DMS79 treated with DMSO at 0.1 percent for 48 hours (cell line): ENCODE data around the gene PCK1.

Experiments
- DNase-seq: peaks from one replicate; lab custom pipeline; 2025; lab: John Stamatoyannopoulos, UW

PCK1 gene

GRCh38 chr20:57536120-57536708, 24.7 kb upstream of the PCK1 start:
- no peak for DNase-seq

DNA sequence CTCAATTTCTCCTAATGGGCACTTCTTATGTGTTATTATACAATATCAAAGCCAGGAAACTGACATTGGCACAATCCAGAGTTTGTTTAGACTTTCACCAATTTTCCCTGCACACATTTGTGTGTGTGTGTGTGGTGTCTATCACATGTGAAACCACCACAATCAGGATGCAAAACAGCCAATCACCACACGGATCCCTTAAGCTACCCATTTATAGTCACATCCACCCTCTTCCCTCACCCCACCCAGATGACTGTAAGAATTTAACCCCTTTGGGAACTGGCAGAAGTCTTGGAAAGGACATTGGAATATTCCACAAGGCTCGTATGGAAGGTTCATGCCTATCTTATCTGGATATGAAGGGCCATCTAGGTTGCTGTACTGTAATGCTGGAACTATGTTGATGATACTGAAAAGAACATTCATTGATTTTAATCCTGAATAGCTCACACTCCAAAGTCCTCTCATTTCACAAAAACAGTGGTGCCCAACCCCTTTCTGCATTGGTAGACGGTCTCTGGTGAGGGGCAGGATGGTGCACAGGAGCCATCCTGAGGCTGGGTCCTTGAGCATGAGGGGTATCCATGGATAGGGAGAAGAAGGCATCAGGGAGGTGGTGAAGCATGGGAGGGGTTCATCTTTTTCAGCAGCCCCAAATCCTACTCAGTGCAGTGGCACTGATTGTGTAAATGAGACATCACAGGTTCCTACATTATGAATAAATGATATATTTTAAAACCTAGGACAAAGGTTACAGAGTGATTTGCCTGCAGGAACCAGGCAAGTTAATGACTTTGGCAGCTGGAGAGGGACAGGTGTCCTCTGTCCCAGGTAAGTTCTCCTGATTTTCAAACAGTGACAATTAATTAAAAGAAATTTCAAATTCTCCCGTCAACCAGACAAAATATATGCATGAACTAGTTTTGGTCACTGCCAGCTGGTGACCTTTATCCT, 23.9 kb upstream of the PCK1 start:
- DNase-seq: no peak

GRCh38 chr20:57537822-57538221, 23.1 kb upstream of the PCK1 start:
- no peak for DNase-seq

GRCh38 chr20:57539889-57540288, 21.0 kb upstream of the PCK1 start:
- no peak for DNase-seq

DNA sequence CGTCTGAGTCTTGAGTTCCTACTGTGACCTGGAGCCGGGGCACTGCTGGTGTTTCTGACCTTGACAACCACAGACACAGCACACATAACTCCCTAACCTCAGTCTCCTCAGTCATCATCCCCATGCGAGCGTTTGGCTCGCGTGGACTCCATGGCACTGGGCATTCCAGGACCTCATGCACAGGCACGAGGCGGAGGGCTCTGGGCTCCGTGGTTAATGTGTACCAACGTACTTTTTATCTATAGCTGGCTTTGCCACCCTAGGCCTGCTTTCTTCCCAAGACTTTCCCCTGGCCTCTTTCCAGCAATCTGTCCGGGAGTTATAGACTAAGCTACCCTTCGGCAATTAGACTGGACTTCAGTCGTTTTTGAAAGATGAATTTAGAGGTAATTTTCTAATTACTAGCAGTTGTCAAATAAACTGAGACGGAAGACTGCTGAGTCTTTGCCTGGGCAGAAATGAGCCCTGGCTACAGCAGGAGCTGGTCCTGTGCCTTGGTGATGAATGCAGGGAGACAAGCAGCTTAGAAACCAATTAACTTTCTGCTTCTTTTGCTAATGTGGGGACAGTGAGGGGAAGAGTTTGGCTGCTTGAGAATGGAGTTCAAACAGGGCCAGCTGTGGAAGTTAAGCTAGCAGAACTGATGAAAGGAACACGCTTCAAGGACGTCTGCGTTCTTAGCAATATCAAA, 19.9 kb upstream of the PCK1 start:
- no peak for DNase-seq

- no peak for DNase-seq
Observed at GRCh38 chr20:57543754-57544153, 17.2 kb upstream of the PCK1 start.

DNA sequence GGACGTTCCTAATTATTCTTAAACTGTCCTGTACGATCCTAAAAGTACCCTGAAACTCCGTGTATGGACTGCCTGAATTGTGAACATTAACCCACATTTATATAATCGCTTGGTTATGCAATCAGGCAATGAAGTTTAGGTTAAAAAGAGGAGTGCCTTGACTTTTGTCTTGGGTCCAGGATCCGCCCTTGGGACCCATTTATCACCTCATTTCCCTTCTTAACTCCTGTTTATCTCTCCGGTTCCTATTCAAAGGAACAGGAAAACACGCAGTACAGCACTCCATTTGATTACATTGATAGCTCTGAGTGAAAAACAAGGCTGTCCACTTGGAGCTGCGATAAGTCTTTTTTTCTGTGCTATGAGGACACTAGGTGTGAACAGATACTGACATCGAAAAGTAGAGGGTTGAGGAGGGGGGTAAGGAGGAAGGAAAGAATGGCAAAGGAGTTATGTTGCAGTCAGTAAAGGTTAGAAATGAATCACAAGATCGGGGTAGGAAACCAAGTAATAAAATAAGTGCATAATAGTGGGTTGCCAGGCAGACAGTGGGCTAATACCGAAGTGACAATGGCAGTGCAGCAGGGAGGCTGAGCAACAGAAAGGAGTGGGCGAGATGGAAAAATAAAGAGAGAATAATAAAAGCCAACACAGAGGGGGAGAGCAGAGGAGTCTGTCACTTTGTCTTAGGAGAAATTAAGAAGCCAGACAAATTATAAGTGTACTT, 15.9 kb upstream of the PCK1 start:
- no peak for DNase-seq

DNA sequence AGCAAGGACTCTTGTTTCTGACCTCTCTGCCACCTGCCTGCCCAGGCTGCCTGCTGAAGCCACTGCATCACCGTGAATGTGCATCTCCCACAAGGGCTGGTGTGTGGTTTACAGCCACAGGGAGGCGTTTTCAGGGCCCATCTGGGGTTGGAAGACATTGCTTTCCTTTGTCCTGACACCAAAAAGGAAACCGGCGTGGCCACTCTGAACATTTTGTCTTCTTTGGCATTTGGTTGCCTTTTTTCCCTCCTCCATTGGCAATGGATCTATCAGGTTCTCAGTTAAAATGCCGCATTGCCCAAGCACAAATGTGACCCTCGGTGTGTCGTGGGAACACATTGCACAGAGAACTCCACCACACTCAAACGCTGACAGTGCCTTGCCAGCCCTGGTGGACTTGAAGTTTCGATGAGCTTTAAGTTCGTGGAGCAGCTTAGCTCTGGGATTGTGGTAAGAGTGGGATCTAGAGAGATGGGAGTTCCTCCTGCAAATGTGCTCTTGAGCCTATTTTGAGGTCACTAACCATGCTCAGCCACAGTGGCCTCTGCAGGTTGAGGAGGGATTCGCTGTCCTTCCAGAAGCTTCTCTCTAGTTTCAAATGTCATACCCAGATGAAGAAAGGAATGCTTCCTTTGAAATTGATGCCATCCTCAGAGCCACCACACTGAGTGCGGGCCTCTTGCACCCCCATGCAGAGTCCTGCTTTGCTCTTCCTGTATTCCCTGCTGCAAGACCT, 14.8 kb upstream of the PCK1 start:
- DNase-seq: no peak

GRCh38 chr20:57546956-57547649, 13.8 kb upstream of the PCK1 start:
- peak; percentile 53 for DNase-seq

- peak; percentile 10 for DNase-seq
Observed at GRCh38 chr20:57548177-57549058, 12.5 kb upstream of the PCK1 start.

GRCh38 chr20:57552471-57552870, 8.4 kb upstream of the PCK1 start:
- no peak for DNase-seq

DNA sequence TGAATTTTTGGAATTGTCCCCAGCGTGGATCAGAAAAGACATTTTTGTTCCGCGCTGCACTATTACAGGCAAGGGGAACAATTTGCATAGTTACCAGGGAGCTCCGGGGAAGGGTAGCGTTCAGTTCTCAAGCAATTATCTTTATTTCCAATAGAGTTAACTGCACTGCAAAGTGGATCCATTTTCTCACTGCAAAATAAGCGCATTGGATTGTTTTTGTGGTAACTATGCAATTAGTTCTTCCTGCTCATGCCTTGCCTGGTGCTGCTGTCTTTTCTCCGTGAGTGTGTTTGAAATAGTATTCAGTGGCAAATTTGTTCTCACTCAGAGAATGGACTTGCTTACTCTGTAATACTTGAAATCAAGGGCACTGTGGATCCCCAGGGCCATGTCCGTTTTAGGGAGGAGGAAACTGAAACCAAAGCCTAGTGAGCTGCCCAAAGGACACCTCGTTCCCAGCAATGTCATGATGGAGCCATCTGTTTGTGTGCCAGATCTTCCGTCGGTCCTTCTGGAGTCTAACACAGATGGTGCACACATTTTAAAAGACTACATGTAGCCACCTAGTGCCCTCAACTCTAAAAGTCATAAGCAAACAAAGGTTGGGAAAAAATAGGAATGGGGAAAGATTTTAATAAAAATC, 7.4 kb upstream of the PCK1 start:
- no peak for DNase-seq

DNA sequence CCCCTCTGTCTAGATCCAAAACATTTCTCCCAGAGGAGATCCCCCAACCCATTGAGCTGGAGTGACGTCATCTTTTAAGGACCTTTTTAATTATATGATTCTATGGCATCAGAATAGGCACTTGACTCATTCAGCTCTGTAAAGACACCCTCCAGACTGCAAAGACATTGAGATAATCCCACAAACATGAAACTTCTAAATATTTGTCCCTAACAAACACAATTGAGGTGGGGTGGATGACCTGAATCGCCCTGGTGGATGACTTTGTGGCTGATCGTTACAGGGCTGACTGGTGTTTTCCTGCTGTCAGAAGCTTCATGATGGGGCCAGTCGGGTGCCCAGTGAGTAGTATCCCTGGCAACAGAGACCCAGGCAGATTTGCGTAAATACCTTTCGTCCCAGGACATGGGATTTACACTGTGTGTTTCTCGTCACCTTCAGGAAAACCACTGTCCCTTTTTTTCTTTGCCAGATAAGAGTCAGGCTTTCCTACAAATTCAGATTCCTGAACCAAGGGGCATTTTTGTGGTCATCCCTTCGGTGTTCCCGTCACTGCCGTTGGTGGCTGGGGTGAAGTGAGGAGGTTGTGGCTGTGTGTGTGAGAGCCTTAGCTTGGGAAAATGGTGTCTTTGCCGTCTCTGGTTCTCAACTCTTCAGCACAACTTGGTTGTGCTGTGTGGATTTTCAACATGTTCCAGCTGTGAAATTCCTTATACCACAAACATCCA, 5.3 kb upstream of the PCK1 start:
- DNase-seq: no peak

GRCh38 chr20:57556980-57557274, 4.0 kb upstream of the PCK1 start:
- no peak for DNase-seq

- DNase-seq: no peak
Observed at GRCh38 chr20:57557926-57558613, 2.8 kb upstream of the PCK1 start.

- no peak for DNase-seq
Observed at GRCh38 chr20:57558614-57559288, 2.2 kb upstream of the PCK1 start.

- no peak for DNase-seq
Observed at GRCh38 chr20:57559289-57559634, 1.6 kb upstream of the PCK1 start.
